Stimulated activated CD4-positive, alpha-beta T cell treated with anti-CD3 and anti-CD28 coated beads, Interleukin-4, amount 100 ng/mL, for 24 hours (primary cell): ENCODE results near the gene UNK.
"Not testable (repeated sequence)": the region's sequence is repeated elsewhere in the genome, so short reads cannot be mapped to it uniquely, and the experiment has no call there.

ENCODE experiments used
- DNase-seq: peaks from one replicate; pipeline ENCODE4 v3.0.0-alpha.2; 2020

The UNK gene

DNA sequence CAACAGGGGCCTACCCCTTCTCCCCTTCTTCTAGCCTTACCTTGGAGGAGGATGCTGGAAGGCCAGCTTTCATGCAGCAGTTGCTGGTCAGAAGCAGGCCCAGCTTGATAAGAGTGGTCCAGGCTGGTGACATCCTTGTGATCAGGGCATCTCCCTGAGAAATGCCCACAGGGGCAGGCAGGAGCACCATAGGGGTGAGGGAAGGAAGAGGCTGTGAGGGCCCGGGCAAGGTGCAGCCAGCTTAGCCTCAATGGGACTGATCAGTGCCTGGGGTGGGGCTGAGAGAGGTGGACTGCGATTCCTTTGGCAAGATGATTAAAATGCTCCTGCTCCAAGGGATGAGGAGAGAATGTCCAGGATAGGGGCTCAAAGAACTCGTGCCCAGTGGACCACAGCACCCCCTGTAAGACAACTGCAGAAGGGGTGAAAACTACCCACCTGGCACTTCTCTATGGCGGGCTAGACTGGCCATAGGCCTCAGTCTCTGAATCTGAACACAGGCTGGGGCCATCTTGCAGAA is 10.1 kb upstream of the UNK start:
- no peak for DNase-seq

DNA sequence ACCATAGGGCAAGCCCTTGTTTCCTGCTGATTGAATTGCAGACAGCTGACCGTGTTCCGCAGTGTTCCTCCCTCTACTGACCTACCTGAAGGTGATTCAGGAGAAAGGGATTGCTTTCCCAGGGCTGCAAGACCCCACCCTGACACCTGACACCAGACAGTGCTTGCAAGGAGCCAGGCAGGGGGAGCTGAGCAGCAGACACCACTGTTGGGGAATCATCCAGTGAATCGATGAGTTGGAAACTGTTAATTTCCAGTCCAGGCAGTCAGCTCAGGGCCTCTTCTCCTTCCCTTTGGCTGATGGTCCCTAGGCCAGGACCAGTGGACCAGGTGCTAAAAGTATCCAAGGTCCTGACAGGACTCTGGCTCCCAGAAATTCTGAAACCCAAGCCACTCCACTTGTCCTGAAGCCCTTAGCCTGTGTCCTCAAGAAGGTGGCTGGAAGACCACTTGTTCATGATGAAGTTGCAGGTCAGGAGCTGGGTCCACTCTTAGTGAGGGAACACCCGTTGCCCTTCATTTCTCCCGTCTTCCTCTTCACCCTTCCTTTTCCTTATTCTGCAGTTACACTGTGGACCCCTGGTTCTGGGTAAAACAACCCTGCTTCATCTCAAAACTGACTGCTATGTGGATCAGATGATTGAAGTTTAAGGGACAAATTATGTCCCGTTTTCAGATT is 9.5 kb upstream of the UNK start:
- no peak for DNase-seq

DNA sequence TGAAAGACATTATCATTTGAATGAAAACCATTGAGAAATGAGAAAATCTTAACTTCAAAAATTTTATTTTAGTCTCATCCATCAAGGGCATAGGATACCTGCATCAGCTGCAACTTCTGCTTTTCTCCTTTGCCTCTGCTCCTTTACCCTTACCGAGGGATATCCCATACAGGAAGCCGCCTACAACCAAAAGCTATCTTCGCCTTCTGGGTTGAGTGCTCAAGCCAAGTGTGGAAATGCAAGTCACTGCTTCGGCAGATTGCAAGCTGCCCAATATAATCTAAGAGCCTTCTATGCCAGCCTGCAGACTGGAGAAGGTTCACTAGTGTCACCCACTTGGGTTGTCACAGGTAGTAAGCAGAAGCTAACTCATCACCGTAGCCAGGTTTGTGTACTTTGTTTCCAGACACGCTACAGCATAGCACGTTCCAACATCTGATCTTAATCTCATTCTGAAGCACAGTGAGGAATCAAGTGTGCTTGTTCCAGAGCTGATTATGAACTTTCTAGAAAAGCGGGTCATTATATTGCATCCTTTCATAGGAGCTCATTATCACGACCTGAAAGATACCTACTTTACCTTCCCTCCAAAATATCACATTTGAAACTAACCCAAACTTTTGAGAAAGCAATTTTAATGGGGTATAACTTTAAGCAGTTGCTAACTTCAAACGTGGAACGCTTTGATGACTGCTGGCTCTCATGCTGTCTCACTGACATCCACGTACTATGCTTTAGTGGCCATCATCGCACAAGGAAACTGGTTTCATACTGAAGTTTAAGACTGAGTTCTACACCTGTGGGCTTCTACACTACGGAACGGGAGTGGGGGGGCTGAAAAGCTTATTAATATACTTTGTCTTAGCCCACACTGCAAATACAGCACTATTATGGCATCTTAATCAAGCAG is 8.0 kb upstream of the UNK start:
- DNase-seq: peak; percentile 43

DNA sequence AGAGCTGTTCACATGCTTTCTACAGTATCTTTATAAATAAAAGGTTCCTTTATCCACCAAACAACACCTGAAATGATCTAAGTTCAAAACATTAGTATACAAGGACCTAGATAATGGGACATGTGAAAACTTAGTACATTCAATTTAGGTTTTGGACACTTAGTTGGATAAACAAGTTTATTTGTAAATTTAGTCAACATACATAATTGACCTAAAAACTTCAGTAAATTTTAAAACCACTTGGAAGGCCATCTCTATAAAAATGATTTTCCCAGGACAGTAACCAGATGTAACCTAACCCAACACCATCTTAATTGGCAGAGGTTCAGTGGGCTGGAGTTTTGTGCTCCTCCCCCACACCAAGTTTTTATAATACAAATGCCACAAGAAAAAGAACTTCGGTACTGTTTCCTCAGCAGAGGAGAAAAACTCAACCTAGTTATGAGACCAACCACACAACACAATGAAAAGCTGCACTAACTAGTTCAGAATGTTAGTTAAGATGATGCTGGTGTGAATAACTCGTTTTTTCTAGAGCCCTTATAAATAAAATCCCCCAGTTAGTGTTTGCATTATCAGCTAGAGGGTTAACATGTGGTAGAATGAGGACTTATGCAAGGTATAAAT is 7.2 kb upstream of the UNK start:
- DNase-seq: no peak

DNA sequence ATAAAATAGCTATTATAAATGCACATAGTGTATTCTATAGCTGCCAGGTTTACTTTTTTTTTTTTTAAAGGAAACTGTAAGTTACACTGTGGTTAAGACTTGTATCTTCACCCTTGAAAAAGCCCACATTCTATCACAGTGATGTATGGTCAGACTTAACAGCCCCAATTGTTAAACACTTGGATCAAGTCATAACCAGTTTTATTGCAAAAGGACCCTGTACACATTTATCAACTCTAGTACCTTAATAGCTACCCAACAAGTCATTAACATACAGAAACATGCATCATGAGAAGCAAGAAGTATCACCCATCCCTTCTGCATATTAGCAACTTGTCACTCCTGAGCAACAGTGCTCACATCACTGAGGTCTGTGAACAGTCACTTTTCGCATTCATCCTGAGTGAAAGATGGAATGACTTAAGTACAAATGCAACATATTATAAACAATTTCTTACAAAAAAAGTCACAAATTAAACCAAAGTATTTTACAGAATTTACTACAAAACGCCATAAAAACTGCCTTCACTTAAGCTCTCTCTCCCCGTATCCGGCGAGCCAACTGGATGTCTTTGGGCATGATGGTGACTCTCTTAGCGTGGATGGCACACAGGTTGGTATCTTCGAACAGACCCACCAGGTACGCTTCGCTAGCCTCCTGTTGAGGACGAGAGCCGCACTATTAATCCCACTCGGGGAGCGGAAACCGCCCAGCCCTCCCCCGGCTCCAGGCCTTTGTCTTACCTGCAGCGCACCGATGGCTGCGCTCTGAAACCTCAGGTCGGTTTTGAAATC is 6.3 kb upstream of the UNK start:
- not testable (repeated sequence) for DNase-seq

DNA sequence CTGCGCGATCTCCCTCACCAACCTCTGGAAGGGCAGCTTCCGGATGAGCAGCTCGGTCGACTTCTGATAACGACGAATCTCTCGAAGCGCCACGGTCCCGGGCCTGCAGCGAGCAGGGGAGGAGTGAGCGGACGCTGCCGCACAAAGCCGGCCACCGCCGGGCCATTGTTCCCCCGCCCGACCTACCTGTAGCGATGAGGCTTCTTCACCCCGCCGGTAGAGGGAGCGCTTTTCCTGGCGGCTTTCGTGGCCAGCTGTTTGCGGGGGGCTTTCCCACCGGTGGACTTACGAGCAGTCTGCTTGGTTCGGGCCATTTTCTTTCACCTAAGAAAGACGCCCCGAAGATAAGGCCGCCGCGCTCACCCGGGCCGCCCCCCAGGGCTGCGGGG is 5.8 kb upstream of the UNK start:
- DNase-seq: peak; percentile 76

DNA sequence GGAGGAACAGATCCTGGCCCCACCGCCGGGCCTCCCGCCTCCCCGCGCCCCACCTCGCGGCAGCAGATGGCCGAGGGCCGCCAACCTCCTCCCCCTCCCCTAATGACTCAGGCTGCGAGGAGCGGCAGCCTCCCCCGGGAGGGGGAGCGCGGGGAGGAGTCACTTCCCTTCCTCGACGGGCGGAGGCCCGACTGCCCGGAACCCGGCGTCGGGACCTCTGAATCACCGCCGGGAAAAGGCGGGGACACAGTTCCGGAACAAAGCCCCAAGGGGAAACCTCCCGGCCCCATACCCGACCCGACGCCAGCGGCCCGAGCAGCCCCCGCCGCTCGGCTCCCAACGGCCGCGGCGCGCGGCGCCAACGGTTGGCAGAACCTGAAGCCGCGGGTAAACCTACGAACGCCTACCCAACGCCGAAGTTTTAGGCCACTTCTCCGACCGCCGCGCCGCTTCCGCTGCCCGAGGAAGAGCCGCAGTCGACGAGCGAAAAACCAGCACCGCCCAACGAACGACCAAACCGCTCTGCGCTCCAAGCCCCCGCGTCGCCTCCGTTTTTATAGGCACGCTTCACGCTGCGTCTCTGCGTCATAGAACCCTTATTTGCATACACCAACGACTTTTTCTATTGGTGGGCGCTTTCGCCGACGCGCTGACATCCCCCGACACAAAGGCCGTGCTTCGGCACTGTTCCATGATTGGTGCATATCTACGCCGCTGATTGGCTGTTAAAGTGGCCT is 5.2 kb upstream of the UNK start:
- DNase-seq: peak; percentile 94

DNA sequence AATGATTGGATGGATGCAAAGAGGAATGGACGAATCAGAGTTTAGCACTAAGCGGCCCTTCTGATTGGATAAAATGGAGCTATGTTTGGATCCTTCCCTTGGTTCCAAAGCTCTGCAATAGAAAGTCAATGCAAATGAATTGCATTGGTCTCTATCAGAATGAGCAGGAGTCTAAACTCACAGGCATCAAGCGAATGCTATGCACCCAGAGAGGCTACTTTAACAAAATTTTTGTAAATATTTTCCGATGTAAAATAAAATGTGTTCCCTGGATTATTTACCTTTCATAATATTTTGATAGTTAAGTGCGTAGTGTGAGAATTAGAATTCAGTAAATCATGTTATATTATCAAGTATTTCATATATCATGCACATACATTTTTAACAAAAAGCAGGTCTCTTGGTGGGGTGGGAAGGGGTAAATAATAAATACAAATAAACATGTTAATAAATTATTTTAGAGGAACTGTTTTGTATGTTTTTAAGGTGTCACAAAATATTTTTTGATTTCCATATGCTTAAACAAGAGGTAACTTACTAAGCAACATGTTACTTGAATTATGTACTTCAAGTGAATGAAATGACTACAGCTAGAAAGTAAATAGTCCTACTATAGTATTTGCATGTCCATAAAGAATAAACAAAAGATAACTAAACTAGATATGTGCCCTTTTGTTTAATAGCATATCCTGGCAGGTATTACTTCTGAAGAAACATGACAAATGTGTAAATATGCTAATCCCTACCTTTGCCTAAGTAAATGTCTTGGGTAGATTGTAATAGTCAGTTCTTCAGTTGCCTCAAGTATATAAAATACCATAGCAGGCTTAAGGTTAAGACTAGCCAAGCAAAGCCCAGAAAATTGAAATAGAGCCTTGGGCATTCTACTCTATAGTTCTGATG is 4.4 kb upstream of the UNK start:
- DNase-seq: no peak

DNA sequence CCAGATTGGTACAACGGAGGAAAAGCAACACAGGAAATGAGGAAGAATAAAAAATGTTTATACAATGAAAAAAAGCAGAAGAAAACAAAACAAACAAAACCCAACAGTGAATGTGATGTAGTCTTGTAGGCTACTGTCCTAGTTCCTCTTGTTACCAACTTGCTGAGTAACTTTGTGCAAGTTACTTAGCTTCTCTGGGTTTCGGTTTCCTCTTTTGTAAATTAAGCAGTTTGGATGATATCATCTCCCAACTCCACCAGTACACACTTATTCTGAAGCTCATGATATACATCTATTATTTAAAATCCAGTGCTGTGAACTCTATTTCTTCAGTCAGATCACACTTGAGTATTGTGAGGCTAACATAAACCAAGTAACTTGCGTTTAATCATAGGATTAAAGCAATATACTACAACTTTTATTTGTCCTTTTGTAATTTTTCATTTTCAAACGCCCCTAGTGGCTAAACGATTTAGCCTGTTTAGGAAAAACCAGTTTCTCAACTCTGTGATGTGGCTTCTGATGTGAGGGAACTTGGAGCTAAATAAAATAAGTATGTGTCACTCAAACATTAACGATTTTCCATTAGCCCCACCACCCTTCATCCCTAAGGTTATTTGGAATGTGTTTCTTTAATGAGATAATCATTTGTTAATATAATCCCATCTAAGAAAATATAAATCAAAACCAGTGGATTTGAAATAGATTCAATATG is 1.4 kb upstream of the UNK start:
- DNase-seq: no peak

DNA sequence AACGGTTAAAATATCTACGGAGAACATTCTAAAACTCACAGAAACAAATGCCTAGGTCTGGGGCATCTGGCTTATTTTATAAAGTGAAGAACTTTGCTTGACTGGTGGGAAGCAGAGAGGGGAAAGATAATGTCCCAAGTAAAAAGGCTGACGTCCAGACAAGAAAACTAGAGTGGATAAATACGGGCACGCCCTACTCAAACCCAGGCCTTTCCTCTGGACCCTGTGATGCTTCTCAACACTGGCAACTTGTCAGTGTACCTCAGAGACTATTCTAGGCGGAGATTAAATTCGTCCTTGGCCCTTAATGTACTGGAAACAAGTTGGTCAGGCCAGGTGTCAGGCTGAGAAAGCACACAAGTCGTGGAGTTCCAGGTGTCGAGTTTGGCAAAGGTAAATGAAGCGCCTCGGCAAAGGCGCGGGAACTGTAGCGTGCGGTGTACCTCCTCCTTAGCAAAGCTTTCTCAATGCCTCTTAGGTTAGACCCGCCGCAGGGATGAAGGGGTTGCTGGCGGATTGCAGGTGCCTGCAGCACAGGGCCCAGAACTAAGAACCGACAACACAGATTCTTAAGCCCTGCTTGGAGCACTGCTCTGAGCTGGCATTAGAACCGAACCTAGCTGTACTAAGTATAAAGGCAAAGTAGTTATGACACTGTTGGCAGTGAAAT is 668 bp upstream of the UNK start:
- DNase-seq: no peak

DNA sequence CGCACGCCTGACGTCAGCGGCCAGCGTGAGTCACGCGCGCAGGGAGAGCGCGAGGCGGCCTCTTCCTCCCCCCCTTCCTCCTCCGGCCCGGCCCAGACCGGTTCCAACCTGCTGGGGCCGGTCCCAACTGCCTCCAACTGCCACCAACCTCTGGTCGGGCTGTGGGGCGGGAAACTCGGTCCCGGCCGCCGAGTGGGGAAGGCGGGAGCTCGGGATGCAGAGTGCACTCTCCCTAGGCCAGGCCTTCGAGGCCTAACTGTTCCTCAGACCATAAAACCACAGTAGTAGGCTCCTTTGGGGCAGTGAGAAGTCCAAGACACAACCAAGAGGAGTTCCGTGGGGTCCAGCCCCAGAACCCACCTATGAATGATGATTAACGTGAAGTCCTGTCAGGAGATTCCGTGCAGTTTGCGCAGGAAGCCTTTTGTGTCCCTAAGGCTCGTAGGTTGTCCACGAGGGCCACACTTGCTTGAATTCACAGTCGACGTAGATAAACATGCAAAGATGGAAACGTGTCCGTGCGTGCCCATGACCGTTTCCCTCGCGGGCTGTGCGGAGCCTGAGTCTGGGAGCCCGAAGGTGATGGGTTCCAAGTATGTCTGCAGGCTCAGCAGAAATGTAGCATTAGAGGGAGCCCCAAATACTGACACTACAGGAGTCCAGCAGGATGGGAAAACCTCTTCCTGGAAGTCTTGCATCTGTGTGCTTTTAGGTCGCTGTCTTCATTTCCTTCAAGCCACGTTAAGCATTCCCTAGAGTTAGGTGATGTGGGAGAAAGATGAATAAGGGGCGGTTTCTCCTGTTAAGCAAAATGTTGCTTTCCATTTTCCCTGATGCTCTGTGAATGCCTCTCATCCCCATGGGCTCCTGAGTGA is 647 bp downstream of the UNK start:
- DNase-seq: peak; percentile 91

DNA sequence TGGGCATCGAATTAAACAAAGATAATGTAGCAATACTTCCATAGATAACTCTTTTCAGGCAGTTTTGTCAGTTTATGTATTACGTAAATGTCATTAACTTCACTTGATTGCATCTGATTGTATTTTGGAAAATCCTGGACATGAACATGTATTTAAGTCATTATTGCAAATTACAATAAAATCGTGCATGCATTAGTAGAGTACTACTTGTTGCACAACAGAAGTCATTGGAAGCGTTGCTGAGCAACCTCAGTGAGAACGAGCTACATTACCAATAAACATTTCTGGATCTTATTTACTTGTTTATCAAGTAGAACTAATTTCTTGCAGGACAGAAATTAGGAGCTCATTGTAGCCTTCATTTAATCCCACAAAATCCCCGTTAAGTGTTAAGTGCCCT is 6.6 kb downstream of the UNK start:
- DNase-seq: no peak

DNA sequence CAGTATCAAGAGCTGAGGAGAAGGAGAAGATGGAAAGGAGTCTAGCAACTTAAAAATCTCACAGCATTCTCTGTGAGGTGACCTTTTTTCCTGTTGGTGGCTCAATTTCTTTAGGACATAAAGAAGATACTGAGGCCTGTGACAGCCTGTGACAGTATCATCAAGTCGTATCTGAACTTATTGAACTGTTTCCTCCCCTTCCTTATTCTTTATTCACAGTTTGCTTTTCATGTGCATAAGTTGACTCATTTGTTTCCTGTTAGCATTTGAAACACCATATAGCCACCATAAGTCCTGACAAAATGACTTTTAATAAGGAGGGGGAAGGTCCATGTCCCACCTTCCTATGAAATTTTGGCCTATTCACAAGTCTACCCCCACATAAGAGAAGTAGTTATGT is 8.9 kb downstream of the UNK start:
- no peak for DNase-seq

DNA sequence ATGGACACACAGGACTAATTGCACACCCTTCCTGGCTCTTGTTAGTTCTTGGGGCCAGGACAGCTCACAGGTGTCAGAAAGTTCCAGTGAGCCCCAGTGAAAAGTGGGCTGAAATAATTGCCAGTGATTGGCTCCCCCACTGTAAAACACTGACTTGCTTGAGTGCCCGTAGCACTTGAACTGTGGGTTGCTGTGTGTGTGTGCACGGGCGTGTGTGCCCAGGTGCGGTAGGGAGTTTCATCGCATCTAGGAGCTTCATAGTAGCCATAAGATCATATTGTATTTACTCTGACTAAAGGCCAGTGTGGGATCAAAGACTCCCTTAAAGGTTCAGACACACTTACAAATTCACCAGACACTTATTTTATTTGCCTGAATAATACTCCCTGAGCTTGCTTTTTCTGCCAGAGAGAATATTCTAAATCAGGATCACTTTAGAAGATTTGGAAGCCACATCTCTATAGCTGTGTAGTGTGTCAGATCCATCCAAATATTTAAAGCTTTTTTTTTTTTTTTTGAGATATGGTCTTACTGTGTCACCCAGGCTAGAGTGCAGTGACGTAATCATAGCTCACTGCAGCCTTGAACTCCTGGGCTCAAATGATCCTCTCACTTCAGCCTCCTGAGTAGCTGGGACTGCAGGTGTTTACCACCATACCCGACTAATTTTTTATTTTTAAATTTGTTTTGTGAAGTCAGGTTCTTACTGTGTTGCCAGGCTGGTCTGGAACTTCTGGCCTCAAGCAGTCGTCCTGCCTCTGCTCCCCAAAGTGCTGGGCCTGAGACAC is 11.4 kb downstream of the UNK start:
- DNase-seq: no peak

DNA sequence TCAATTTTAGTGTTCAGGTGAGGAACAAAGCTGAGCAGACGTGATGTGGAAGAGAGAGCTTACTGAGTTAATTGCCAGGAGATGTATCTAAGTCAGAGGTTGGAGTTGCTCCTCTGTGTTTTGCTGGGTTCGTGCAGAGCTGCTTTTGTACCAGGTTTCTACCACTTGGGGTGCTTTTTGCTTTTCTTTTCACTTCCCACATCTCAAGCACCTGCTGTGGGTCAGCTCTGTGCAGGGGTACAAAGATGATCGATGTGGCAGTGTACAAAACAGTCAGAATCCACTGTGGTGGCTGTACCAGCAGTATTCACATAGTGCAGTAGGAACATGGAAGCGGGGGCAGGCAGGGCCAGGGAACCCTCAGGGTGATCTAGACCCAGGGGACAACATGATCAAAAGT is 14.8 kb downstream of the UNK start:
- DNase-seq: no peak

DNA sequence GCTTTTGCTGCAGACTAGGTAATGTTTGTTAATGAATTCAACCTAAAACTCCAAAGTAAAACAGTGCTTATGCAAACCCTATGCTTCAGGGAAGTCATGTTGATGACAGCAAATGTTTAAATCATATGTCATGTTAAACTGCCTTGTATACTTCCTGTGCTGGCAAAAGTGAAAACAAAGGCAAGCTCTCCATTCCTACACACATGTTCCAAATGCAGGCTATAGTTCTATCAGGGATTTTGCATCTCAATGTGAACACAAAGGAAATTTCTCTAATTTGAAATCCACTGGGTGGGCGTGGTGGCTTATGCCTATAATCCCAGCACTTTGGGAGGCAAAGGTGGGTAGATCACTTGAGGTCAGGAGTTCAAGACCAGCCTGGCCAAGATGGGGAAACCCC is 19.3 kb downstream of the UNK start:
- no peak for DNase-seq

DNA sequence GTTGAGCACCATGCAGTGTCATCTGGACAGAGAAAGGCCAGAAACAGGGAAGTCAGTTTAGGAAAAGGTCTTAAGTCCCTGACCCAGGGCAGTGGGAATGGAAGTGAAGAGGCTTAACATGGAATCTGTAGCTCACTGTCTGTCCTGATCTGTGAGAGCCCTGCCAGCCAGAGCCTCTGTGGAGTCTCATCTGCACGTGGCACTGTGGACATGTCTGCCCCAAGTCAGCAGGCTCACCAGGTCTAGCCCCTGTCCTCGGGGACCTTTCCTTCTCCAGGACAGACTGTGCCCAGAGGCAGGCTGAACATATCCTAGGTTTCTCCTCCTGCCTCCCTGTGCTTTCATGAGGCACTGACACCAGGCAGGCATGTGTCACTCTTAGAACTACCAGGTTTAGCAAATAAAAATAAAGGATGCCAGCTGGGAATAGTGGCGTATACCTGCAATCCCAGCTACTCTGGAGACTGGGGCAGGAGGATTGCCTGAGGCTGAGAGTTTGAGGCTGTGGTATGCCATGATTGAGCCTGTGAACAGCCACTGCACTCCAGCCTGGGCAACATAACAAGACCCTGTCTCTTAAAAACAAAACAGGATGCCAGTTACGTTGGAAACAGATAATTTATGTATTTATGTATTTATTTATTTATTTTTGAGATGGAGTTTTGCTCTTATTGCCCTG is 22.4 kb downstream of the UNK start:
- DNase-seq: no peak
